Stimulated activated CD4-positive, alpha-beta T cell treated with anti-CD3 and anti-CD28 coated beads, Interleukin-1b, Interleukin-23, amount 100 ng/mL, for 24 hours (primary cell): ENCODE data around the gene SCN8A.
"Not testable (repeated sequence)": the region's sequence is repeated elsewhere in the genome, so short reads cannot be mapped to it uniquely, and the experiment has no call there.

Source experiments
- DNase-seq, 4 experiments: peaks; one replicate each; pipeline ENCODE4 v3.0.0-alpha.2; 2020; ENCODE audit warnings: low read depth in 4 of 4, low spot score in 1 of 4

Gene SCN8A

GRCh38 chr12:51591016-51591901 is at the start of gene SCN8A:
Gene SCN8A (plus strand): TSS chr12:51591233. CDS start chr12:51662818, 71,585 bp downstream.
- DNase-seq = peak in 3 of 4 experiments; percentile 24 to 46 (median 27)

DNA sequence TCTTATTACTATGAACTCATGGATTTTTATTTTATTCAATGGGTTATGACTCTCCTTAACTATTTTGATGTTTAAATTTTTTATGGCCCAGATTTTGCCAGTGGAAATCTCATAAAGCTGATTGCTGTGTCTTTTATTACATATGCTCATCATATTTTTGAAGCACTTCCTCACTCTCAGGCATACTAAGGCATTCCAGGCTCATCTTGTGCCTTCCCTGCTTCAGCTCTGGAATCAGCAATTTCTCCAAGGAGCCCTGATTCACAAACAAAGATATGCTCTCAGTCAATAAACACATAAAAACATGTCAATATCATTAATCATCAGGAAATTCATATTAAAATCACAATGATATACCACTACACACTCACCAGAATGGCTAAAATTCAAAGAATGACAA is 44.9 kb upstream of the SCN8A start:
- DNase-seq = no peak

DNA sequence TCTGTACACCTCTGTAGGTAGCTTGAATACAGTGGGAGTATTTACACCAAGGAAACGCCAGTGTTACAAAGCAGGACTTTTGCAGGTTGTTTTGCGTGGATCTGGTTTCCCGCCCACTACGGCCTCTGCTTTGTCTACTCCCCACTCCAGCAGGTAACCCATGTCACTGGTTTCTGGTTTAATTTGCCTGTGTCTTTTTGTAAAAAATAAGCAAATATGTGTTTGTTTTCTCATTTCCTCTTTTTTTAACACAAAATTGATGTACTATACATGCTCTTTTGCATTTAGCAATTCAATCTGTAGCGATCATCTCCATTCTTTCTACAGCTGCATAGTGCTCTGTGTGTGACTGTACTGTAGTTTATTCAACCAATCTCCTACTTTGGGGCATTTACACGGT is 43.4 kb upstream of the SCN8A start:
- DNase-seq = no peak

DNA sequence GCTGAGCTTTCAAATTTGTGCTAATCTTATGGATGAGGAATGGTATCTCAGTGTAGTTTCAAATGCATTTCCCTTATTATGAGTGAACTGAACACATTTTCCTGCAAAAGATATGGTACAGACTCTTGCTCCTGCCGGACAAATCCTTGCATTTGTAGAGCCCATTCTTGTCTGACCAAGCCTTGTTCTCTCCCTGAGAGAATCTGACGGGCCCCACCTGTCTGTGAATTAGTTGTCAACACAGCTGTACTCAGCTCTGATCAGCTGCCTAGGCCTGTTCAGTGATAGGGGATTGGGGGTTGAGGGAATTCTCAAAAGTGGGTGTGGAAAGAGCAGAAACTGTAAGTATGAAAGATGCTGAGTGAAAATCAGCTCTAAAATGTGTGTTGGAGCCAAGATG is 42.8 kb upstream of the SCN8A start:
- DNase-seq = no peak

GRCh38 chr12:51549637-51550036 is 41.4 kb upstream of the SCN8A start:
- DNase-seq = no peak

- not testable (repeated sequence) for DNase-seq
These were observed 22.6 kb upstream of the SCN8A start for GRCh38 chr12:51568271-51569032.

- no peak for DNase-seq
These were observed 11.6 kb upstream of the SCN8A start for GRCh38 chr12:51579321-51579850.

DNA sequence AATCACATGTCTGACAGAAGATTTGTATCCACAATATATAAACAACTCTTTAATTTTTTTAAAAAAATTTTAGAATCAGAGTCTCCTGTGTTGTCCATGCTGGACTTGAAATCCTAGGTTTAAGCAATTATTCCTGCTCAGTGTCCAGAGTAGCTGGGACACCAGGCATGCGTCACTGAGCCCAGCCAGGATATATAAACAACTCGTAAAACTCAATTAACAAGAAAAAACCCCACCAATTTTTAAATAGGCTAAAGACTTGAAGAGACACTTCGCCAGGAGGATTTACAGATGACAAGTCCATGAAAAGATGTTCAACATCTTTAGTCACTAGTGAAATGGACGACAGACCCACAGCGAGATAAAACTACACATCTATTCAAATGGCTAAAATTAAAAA is 2.0 kb upstream of the SCN8A start:
- no peak for DNase-seq

DNA sequence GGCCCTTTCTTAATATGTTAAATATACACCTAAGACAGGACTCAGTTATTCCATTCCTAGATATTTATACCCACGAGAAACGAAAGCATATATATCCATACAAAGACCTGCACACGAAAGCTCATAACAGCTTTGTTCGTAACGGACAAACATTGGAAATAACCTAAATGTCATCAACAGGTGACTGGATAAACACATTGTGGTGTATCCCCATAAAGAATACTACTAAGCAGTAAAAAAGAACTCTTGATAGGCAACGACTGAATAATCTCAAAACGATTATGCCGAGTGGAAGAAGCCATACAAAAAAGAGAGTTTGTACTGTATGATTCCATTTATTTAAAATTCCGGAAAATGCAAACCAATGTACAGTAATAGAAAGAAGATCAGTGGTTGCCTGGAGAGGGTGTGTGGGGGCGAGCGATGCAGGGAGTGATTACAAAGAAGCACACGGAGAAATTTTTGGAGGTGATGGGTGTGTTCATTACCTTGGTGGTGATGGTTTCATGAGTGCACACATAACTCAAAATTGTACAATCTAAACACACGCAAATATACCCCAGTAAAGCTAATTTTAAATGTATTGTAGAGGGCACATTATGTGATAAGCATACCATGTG is 1.4 kb upstream of the SCN8A start:
- no peak for DNase-seq

DNA sequence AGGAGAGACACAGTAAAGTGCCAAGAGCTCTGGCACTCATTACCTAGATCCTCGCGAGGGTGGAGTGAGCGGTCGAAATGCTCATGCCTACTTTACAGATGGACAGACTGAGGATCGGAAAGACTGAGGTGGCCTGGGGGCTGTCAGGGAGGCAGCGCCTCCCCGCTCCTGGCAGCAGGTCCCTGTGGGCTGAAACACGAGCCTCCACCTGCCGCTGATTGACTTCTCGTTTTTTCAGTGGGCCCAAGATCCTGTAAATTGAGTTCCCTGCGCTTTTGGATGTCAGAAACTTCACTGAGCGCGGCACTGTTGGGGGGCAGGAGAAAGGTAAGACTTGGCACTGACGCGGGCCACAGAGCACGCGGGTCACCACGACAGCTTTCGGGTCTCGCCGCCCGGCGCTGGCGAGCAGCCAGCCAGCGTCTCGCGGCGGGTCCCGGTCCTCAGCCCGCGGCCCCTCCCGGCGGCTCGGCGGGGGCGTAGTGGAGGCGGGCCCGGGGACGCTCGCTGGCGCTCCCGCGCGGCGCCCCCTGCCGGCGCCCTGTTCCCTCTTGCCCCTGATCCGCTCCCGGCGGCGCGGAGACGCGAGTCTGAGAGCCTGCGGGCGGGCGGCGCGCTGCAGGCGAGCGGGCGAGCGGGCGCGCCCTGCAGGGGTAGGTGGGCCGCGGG is 552 bp upstream of the SCN8A start:
- peak; percentile 50 to 70 (median 58) for DNase-seq

GRCh38 chr12:51592034-51592705 is 1.1 kb downstream of the SCN8A start:
- no peak for DNase-seq

DNA sequence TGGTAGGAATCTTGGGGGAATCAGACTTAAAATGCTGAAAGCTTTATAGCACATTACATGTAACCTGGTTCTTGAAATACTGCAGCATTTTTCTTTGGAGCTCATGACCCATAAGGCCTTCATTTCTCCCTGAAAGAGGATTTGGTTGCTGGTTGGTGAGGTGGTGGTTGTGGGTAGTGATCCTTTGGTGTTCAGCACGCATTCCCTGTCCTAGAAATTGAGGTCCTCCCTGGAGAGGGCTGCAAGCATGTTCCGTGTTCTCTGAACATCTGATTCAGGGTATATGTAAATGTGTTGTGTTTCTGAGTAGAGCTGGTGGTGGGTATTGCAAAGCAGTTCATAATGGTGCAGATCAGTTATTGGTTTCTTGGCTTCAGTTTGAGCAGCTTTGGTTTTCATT is 2.0 kb downstream of the SCN8A start:
- no peak for DNase-seq

DNA sequence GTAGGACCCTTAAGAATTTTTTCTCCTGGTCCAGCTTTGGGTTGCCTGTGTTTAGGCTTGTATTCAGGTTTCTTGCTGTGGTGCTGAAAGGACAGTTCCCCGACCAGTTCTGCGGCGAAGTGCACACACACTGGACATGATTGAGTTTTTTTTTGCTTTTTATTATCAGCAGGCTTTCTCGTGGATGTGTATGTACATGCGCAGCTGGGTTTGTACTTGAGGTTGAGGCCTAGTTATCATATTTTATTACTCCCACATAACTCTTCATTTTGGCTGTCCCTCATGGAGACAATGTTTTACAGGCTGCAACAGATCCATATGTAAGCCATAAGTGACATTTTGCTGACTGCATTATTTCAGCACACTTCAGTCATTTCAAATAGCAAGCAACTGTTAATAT is 2.5 kb downstream of the SCN8A start:
- DNase-seq = no peak

GRCh38 chr12:51598156-51598555 is 7.1 kb downstream of the SCN8A start:
- DNase-seq = no peak

GRCh38 chr12:51600721-51601120 is 9.7 kb downstream of the SCN8A start:
- DNase-seq = no peak

- no peak for DNase-seq
These were observed 10.2 kb downstream of the SCN8A start for GRCh38 chr12:51601241-51601640.

DNA sequence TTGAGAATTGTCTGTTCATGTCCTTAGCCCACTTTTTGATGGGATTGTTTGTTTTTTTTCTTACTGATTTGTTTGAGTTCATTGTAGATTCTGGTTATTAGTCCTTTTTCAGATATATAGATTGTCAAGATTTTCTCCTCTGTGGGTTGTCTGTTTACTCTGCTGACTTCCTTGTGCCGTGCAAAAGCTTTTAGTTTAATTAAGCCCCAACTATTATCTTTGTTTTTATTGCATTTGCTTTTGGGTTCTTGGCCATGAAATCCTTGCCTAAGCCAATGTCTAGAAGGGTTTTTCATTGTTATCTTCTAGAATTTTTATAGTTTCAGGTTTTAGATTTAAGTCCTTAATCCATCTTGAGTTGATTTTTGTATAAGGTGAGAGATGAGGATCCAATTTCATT is 14.9 kb downstream of the SCN8A start:
- DNase-seq = not testable (repeated sequence)

DNA sequence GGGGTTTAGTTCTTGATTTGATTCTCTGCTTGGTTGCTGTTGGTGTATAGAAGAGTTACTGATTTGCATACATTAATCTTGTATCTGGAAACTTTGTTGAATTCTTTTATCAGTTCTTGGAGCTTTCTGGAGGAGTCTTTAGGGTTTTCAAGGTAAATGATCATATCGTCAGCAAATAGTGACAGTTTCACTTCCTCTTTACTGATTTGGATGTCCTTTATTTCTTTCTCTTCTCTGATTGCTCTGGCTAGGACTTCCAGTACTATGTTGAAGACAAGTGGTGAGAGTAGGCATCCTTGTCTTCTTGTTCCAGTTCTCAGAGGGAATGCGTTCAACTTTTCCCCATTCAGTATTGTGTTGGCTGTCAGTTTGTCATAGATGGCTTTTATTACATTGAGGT is 16.2 kb downstream of the SCN8A start:
- DNase-seq = not testable (repeated sequence)

DNA sequence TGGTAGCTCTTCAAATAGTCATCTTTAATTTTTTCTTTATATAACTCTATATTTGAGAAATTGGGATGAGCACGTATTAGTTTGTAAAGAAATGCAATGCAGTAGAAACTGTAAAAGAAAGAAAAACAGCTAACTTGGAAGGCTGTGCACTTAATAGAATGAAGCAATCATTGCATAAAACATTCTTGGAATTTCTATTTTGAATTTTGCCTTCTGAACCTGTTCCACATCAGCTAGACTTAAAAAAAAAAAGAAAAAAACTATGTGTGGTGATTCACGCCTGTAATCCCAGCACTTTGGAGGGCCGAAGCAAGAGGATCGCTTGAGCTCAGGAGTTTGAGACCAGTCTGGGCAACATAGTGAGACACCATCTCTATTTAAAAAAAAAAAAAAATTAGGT is 29.4 kb downstream of the SCN8A start:
- DNase-seq = no peak

- DNase-seq = no peak
These were observed 30.3 kb downstream of the SCN8A start for GRCh38 chr12:51621156-51621922.
